Measurements from ENCODE around the gene PRPF8. TPM values are rescaled to one million over a fixed set of nuclear protein-coding genes. Genes with fewer than 3 reads are reported as not detected.
"Not testable (repeated sequence)": the region's sequence is repeated elsewhere in the genome, so short reads cannot be mapped to it uniquely, and the experiment has no call there.

Gene PRPF8
- total RNA-seq, 4 donors from 2014 or later = 141 to 187 (median 163) TPM

- intact Hi-C loops (cut with DNase I) = no loop called here
These were observed 26.6 kb downstream of the PRPF8 start for GRCh38 chr17:1658100-1658499.

GRCh38 chr17:1653735-1654134 lies 30.9 kb downstream of the PRPF8 start:
- no peak overlapping the region for H3K27ac ChIP-seq (replicated peaks in 1 of 4)
- TF ChIP-seq EP300 (IDR thresholded peaks at IDR 0.05) = no peak
- TF ChIP-seq CTCF (IDR thresholded peaks at IDR 0.05) = no peak
- TF ChIP-seq POLR2AphosphoS5 (IDR thresholded peaks at IDR 0.05) = no peak
- no peak for TF ChIP-seq POLR2A (IDR thresholded peaks at IDR 0.05; ENCODE audit: low read depth)
- no peak overlapping the region for H3K4me3 ChIP-seq
- H3K36me3 ChIP-seq = peaks cover 82 to 87% (median 86%) of the 10 kb centered on the region in 4 donors
- 88% methylated on average over 14 of the region's 14 CpGs for WGBS
- intact Hi-C loops (cut with DNase I) = no loop called here
- H3K4me1 ChIP-seq = peaks cover 12 to 19% (median 16%) of the 10 kb centered on the region in 4 donors
- peaks cover 0 to 3% (median 0%) of the 10 kb centered on the region in 4 donors for H3K27me3 ChIP-seq
- H3K9me3 ChIP-seq = no peaks in the 10 kb centered on the region
- DNase-seq (ENCODE audit: extremely low spot score) = no peak

More at GRCh38 chr17:1658100-1658499, 26.6 kb downstream of the PRPF8 start:
- H3K27me3 ChIP-seq = no peaks in the 10 kb centered on the region
- no peaks in the 10 kb centered on the region for H3K9me3 ChIP-seq
- H3K36me3 ChIP-seq = peaks cover 99 to 100% (median 100%) of the 10 kb centered on the region in 4 donors
- H3K27ac ChIP-seq (replicated peaks in 1 of 4) = no peak overlapping the region
- H3K4me3 ChIP-seq = no peak overlapping the region
- 87% methylated on average over 9 of the region's 9 CpGs for WGBS
- TF ChIP-seq POLR2AphosphoS5 (IDR thresholded peaks at IDR 0.05) = no peak
- TF ChIP-seq EP300 (IDR thresholded peaks at IDR 0.05) = no peak
- H3K4me1 ChIP-seq = no peaks in the 10 kb centered on the region
- DNase-seq (ENCODE audit: extremely low spot score) = no peak

- Histone ChIP-seq H3K36me3 (peaks cover 72 to 77% (median 76%) of the 10 kb centered on the region in 4 donors), H3K27ac (replicated peaks in 1 of 4) (peak overlapping the region in 2 of 4 donors; percentile 5 to 13), H3K4me1 (peaks cover 18 to 28% (median 25%) of the 10 kb centered on the region in 4 donors)
- H3K27me3 ChIP-seq; intact Hi-C loops (cut with DNase I); H3K9me3 ChIP-seq; H3K4me3 ChIP-seq; DNase-seq (ENCODE audit: extremely low spot score): not testable (repeated sequence)
- 87% methylated on average over 7 of the region's 7 CpGs for WGBS
These were observed 31.9 kb downstream of the PRPF8 start for GRCh38 chr17:1652794-1653193.

- peaks cover 31 to 41% (median 38%) of the 10 kb centered on the region in 4 donors for H3K4me1 ChIP-seq
- peak overlapping the region in 3 of 4 donors; percentile 97 to 100 (median 99) for H3K27ac ChIP-seq (replicated peaks in 1 of 4)
- no peak for TF ChIP-seq EP300 (IDR thresholded peaks at IDR 0.05)
- no peak for TF ChIP-seq CTCF (IDR thresholded peaks at IDR 0.05)
- intact Hi-C loops (cut with DNase I) = no loop called here
- DNase-seq (ENCODE audit: extremely low spot score) = no peak
- H3K27me3 ChIP-seq = peaks cover 0 to 3% (median 0%) of the 10 kb centered on the region in 4 donors
- no peaks in the 10 kb centered on the region for H3K9me3 ChIP-seq
- H3K36me3 ChIP-seq = peaks cover 60 to 64% (median 63%) of the 10 kb centered on the region in 4 donors
- 95% methylated on average over 4 of the region's 4 CpGs for WGBS
- H3K4me3 ChIP-seq = no peak overlapping the region
These were observed 33.2 kb downstream of the PRPF8 start for GRCh38 chr17:1651559-1651844.

GRCh38 chr17:1650731-1651558 lies 33.7 kb downstream of the PRPF8 start:
- peaks cover 37 to 46% (median 44%) of the 10 kb centered on the region in 4 donors for H3K4me1 ChIP-seq

More at GRCh38 chr17:1650731-1651558, 33.7 kb downstream of the PRPF8 start:
- peaks cover 0 to 3% (median 0%) of the 10 kb centered on the region in 4 donors for H3K27me3 ChIP-seq
- TF ChIP-seq POLR2A (IDR thresholded peaks at IDR 0.05; ENCODE audit: low read depth) (no peak), EP300 (IDR thresholded peaks at IDR 0.05) (no peak), CTCF (IDR thresholded peaks at IDR 0.05) (no peak), POLR2AphosphoS5 (IDR thresholded peaks at IDR 0.05) (no peak)
- H3K27ac ChIP-seq (replicated peaks in 1 of 4) = peak overlapping the region; percentile 97 to 100 (median 98)
- no peak for DNase-seq (ENCODE audit: extremely low spot score)
- peaks cover 55 to 64% (median 58%) of the 10 kb centered on the region in 4 donors for H3K36me3 ChIP-seq
- intact Hi-C loops (cut with DNase I) = no loop called here
- 83% methylated on average over 13 of the region's 22 CpGs for WGBS
- H3K4me3 ChIP-seq = no peak overlapping the region
- H3K9me3 ChIP-seq = no peaks in the 10 kb centered on the region

All from esophagus muscularis mucosa (tissue), 4 donors.